Measurements from ENCODE around the gene GLB1L2.
"Not testable (repeated sequence)": the region's sequence is repeated elsewhere in the genome, so short reads cannot be mapped to it uniquely, and the experiment has no call there.

- TF ChIP-seq SUZ12 (IDR thresholded peaks at IDR 0.05); LEF1 (IDR thresholded peaks at IDR 0.05; ENCODE audit: borderline replicate concordance); BHLHE40 (IDR thresholded peaks at IDR 0.05; ENCODE audit: borderline replicate concordance); NFRKB (IDR thresholded peaks at IDR 0.05); TARDBP (IDR thresholded peaks at IDR 0.05); PKNOX1 (IDR thresholded peaks at IDR 0.05); FOXA1 (IDR thresholded peaks at IDR 0.05); ZNF384 (IDR thresholded peaks at IDR 0.05); CTBP1 (IDR thresholded peaks at IDR 0.05; ENCODE audit: borderline replicate concordance); HDGF (IDR thresholded peaks at IDR 0.05; ENCODE audit: borderline replicate concordance): not testable (repeated sequence)
Measured at GRCh38 chr11:134321373-134321772, 10.4 kb upstream of the GLB1L2 start.
